Measurements from ENCODE around the gene ZDHHC11B.
"Not testable (repeated sequence)": the region's sequence is repeated elsewhere in the genome, so short reads cannot be mapped to it uniquely, and the experiment has no call there.

The ZDHHC11B gene

GRCh38 chr5:717143-717542 lies 67.4 kb downstream of the ZDHHC11B start:
- H3K4me3 ChIP-seq (ENCODE audit: low read depth, low read length): no peak overlapping the region
- in situ Hi-C loops (cut with HindIII; ENCODE audit: low sequenced_read_pairs): no loop called here
- TF ChIP-seq CTCF (IDR thresholded peaks at IDR 0.05; ENCODE audit: low read depth, low read length): no peak
- DNase-seq (ENCODE audit: low read depth, low spot score): no peak

GRCh38 chr5:716740-717139 lies 67.8 kb downstream of the ZDHHC11B start:
- DNase-seq (ENCODE audit: low read depth, low spot score); H3K4me3 ChIP-seq (ENCODE audit: low read depth, low read length); in situ Hi-C loops (cut with HindIII; ENCODE audit: low sequenced_read_pairs): not testable (repeated sequence)

- in situ Hi-C loops (cut with HindIII; ENCODE audit: low sequenced_read_pairs): not testable (repeated sequence)
These were observed 68.9 kb downstream of the ZDHHC11B start for GRCh38 chr5:715636-716035.

GRCh38 chr5:714215-715118 lies 70.1 kb downstream of the ZDHHC11B start:
- H3K4me3 ChIP-seq (ENCODE audit: low read depth, low read length); DNase-seq (ENCODE audit: low read depth, low spot score); in situ Hi-C loops (cut with HindIII; ENCODE audit: low sequenced_read_pairs): not testable (repeated sequence)

More at GRCh38 chr5:715636-716035, 68.9 kb downstream of the ZDHHC11B start:
- H3K4me3 ChIP-seq (ENCODE audit: low read depth, low read length); DNase-seq (ENCODE audit: low read depth, low spot score): not testable (repeated sequence)

GRCh38 chr5:713686-714085 lies 70.8 kb downstream of the ZDHHC11B start:
- DNase-seq (ENCODE audit: low read depth, low spot score); in situ Hi-C loops (cut with HindIII; ENCODE audit: low sequenced_read_pairs); H3K4me3 ChIP-seq (ENCODE audit: low read depth, low read length): not testable (repeated sequence)

GRCh38 chr5:708848-709517 lies 75.5 kb downstream of the ZDHHC11B start:
- H3K4me3 ChIP-seq (ENCODE audit: low read depth, low read length); in situ Hi-C loops (cut with HindIII; ENCODE audit: low sequenced_read_pairs); DNase-seq (ENCODE audit: low read depth, low spot score): not testable (repeated sequence)

GRCh38 chr5:708374-708773 lies 76.2 kb downstream of the ZDHHC11B start:
- H3K4me3 ChIP-seq (ENCODE audit: low read depth, low read length); in situ Hi-C loops (cut with HindIII; ENCODE audit: low sequenced_read_pairs); DNase-seq (ENCODE audit: low read depth, low spot score): not testable (repeated sequence)

GRCh38 chr5:706127-706526 lies 78.4 kb downstream of the ZDHHC11B start:
- DNase-seq (ENCODE audit: low read depth, low spot score); H3K4me3 ChIP-seq (ENCODE audit: low read depth, low read length); in situ Hi-C loops (cut with HindIII; ENCODE audit: low sequenced_read_pairs): not testable (repeated sequence)

- H3K4me3 ChIP-seq (ENCODE audit: low read depth, low read length); DNase-seq (ENCODE audit: low read depth, low spot score); in situ Hi-C loops (cut with HindIII; ENCODE audit: low sequenced_read_pairs): not testable (repeated sequence)
These were observed 87.5 kb downstream of the ZDHHC11B start for GRCh38 chr5:696753-697702.

GRCh38 chr5:696191-696590 lies 88.3 kb downstream of the ZDHHC11B start:
- H3K4me3 ChIP-seq (ENCODE audit: low read depth, low read length); in situ Hi-C loops (cut with HindIII; ENCODE audit: low sequenced_read_pairs); DNase-seq (ENCODE audit: low read depth, low spot score): not testable (repeated sequence)

- H3K4me3 ChIP-seq (ENCODE audit: low read depth, low read length); DNase-seq (ENCODE audit: low read depth, low spot score); in situ Hi-C loops (cut with HindIII; ENCODE audit: low sequenced_read_pairs): not testable (repeated sequence)
These were observed 89.1 kb downstream of the ZDHHC11B start for GRCh38 chr5:695475-695874.

GRCh38 chr5:694042-694431 lies 90.5 kb downstream of the ZDHHC11B start:
- H3K4me3 ChIP-seq (ENCODE audit: low read depth, low read length); DNase-seq (ENCODE audit: low read depth, low spot score); in situ Hi-C loops (cut with HindIII; ENCODE audit: low sequenced_read_pairs): not testable (repeated sequence)

- in situ Hi-C loops (cut with HindIII; ENCODE audit: low sequenced_read_pairs); H3K4me3 ChIP-seq (ENCODE audit: low read depth, low read length): not testable (repeated sequence)
- DNase-seq (ENCODE audit: low read depth, low spot score): peak; percentile 42
These were observed 91.1 kb downstream of the ZDHHC11B start, which contains the start of gene TPPP for GRCh38 chr5:693271-694041. Gene TPPP, minus strand, starts transcription at chr5:693352. Its CDS starts 15,292 bp downstream, at chr5:678060.

- DNase-seq (ENCODE audit: low read depth, low spot score); in situ Hi-C loops (cut with HindIII; ENCODE audit: low sequenced_read_pairs); H3K4me3 ChIP-seq (ENCODE audit: low read depth, low read length): not testable (repeated sequence)
These were observed 91.9 kb downstream of the ZDHHC11B start for GRCh38 chr5:692529-693041.

Data from astrocyte of the spinal cord (primary cell).